NCI-H1694 treated with DMSO at 0.1 percent for 48 hours (cell line): ENCODE results near the gene PRM1.

Source experiments
- DNase-seq: peaks from one replicate; lab custom pipeline; 2025; lab: John Stamatoyannopoulos, UW

The PRM1 gene

GRCh38 chr16:11253995-11254912, 26.9 kb downstream of the PRM1 start:
- no peak for DNase-seq

DNA sequence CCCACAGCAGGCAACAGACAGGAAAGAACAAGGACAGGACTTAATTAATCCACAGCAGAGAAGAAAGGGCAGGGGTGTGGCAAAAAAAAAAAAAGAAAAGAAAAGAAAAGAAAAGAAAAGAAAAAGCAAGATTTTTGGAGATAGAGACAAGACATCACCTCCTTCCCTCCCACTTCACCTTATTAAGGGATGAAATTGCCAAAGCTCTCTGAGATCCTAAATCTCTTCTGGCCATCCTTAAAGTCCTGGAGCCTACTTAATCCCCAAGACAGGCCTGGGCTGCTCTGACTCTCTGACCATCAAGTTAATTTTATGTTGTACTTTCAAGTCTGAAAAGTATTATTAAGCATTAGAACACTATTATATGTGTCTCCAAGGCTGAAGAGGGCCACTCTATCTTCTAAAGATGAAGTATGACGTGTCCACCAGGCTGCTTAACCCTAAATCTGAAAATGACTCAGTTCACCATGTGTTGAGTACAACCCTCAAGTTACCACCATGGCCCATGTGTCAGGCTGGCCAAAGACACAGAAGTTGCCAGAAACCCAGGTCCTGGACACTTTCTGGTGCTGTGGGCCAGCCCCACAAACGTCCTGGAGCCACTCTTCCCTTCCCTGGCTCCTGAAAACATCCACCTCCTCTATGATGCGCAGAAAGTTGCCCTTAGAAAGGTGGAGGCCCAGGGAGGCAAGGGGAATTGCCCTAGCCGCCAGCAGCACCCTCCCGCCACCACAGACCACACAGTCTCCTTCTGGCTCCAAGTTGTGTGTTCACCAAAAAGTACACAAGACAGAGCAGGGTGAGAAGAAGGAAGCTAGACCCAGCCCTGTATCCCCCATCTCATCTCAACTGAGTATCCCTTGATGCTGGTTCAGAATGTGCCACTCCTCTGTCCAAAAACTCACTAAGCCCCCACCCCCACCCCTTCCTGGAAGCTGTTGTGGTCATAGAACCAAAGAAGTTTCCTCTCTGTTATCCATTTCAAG, 27.8 kb downstream of the PRM1 start:
- DNase-seq = no peak

DNA sequence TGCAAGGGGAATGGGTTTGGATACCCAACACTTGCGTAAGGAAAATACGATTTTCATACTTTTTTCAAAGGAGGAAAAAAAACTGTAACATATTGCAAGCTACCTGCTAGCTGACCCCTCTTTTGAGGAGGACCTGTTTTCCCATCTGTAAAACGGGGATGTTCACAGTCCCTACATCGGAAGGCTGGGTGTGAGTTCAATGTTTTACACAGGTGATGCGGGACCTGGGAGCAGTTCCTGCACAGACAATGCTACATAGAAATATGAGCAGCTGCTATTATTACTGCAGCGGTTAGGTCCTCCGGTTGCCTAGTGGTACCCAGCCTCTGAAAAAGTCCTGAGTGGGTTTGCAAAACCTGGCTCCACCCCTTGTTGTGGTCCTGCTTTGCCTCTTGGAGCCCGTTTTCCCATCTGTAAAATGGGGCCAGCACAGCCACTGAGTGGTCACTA, 28.6 kb downstream of the PRM1 start:
- no peak for DNase-seq

DNA sequence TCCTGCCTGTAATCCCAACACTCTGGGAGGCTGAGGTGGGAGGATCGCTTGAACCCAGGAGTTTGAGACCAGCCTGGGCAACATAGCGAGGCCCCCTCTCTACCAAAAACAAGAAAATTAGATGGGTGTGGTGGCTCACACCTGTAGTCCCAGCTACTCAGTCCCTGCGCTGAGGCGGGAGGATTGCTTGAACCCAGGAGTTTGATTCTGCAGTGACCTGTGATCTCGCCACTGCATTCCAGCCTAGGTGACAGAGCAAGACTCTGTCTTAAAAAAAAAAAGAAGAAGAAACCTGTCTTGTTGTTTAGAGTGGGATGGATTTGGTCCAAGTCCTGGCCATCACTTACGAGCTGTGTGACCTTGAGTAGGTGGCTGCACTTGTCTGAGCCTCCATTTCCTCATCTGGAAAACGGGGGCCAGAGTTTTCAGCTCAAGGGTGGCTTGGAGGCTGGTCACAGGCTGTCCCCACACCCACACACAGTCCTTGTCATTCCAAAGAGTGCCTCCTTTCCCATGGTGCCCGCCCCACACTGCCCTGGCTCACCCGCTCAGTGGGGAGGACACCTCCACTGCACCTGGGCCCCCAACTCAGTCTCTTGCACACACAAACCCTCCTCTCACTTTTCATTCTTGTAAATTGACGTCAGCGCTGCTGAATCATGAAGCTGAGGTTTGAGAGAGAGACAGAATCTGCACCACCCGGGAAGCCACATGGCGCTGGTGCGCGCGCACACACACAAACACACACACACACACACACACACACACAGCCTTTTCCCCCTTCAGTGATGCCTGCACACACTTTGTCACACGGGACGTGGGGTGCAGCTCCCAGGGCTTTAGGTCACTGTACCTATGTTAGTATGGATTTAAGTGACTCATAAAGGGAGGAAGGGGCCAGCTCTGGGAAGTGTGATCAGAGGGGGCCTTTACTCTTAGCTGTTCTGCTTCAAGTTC, 29.3 kb downstream of the PRM1 start:
- no peak for DNase-seq

GRCh38 chr16:11250786-11251524, 30.2 kb downstream of the PRM1 start:
- DNase-seq = no peak

GRCh38 chr16:11250091-11250785, 30.9 kb downstream of the PRM1 start:
- no peak for DNase-seq

DNA sequence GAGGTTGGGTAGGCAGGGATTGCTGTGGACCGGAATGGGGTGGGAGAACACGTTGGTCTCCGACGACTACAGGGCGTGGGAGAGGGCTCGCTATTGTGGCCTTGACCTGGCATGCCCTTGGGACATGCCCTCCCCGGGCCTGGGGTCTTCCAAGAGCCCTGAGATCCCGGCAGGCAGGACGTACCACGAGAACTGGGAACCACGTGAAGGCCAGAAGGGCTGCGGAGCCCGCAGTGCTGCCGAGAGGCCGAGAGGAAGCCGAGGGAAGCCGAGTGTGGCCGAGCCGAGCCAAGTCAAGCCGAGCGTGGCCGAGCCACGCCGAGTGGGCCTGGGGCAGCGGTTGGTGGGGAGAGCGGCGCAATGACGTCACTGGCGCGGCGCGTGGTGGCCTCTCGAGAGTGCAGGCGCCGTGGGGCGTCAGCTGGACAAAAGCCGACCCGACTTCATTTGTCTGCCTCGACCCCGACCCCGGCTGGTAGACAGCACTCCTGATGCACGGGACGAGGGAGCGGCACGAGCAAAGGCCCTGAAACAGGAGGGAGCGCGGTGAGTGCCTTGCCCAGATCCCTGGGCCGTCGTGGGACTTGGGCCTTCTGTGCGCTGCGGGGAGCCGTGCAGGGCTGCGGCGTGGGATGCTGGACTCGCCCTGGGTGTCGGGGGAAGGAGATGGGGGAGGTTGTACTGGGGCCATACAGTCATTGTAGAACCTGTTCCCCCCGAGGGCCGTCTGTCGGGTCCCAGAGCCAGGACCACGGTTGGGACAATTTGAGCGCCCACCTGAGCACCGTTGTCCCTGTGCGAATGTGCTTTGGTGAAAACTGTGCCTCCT, 31.7 kb downstream of the PRM1 start:
- DNase-seq = no peak

- DNase-seq = peak; percentile 23
These were observed 33.0 kb downstream of the PRM1 start for GRCh38 chr16:11248133-11248532.

GRCh38 chr16:11245988-11246387, 35.1 kb downstream of the PRM1 start:
- no peak for DNase-seq

DNA sequence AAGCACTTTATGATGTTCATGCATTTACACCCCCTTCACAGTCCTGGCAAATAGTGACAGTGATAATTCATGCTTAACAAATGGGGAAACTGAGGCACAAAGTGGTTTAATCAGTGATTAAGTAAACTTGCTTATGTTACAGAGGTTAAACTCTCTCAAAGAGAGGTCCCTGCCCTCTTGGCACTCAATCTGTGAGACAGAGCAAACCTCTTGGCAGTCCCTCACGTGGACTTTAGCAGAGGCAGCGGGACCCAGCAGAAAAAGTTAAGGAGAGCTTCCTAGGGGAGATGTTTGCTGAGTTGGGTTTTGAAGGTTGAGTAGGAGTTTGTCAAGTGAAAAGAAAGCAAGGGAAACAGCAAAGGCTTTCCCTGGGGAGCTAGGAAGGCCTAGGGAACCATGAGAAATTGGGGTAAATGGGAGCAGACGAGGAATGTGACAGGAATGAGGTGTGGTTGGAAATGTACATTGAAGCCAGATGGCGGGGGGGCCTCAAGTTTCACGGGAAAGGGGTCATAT, 35.9 kb downstream of the PRM1 start:
- DNase-seq = no peak

- DNase-seq = peak; percentile 51
These were observed 38.5 kb downstream of the PRM1 start for GRCh38 chr16:11242658-11243057.

DNA sequence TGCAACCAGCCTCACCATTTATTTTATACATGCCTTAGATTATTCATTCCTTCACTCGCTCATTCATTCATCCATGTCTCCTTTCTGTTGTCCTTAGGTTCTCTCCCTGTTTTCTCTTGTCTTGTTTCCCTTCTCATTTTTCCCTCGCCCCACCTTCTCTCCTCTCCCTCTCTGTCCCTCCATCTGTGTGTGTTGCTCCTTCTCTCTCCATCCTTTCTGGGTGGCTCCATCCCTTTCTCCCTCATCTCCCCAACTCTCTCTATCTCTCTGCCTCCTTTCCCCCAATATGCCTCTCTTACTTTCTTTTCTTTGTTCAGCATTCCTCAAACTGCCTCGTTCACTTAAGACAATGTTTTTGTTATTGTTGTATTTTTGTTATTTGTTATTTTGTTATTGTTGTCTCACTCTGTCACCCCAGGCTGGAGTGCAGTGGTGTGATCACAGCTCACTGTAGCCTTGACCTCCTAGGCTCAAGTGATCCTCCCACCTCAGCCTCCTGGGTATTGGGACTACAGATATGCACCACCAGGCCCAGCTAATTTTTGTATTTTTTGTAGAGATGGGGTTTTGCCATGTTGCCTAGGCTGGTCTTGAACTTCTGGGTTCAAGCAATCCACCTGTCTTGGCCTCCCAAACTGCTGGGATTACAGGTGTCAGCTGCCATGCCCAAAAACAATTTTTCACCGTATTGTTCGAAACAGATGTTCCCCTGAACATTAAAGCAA, 39.5 kb downstream of the PRM1 start:
- DNase-seq = no peak

DNA sequence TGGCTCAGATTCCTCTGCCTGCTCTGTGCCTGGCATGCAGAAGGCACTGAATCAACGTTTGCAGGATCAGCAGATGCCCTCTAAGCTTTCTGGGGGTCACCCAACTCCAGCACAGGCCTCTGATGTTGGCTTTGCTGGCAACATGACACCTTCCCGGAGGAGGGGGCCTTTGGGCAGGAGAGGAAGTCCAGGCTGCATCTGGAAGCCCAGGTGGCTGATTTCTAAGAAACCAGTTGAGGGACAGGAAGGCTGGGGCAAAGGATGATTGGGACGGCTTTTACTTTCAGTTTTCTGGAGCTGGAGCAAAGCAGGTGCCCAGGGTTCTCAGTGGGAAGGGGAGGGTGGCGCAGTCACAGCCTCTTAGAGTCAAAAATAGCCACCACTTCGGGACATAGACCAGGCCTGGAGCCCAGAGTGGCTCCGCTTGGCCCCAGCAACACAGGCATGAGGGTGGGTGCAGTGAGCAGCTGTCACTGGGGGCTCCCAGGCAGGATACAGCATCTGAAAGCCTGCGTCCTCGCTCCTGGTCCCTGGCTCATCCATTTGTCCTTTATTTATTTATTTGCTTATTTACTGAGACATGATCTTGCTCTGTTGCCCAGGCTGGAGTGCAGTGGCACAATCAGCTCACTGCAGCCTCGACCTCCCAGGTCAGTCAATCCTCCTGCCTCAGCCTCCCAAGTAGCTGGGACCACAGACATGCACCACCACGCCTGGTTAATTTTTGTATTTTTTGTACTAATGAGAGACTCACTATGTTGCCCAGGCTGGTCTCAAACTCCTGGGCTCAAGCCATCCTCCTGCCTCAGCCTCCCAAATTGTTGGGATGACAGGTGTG, 40.3 kb downstream of the PRM1 start:
- DNase-seq = no peak

DNA sequence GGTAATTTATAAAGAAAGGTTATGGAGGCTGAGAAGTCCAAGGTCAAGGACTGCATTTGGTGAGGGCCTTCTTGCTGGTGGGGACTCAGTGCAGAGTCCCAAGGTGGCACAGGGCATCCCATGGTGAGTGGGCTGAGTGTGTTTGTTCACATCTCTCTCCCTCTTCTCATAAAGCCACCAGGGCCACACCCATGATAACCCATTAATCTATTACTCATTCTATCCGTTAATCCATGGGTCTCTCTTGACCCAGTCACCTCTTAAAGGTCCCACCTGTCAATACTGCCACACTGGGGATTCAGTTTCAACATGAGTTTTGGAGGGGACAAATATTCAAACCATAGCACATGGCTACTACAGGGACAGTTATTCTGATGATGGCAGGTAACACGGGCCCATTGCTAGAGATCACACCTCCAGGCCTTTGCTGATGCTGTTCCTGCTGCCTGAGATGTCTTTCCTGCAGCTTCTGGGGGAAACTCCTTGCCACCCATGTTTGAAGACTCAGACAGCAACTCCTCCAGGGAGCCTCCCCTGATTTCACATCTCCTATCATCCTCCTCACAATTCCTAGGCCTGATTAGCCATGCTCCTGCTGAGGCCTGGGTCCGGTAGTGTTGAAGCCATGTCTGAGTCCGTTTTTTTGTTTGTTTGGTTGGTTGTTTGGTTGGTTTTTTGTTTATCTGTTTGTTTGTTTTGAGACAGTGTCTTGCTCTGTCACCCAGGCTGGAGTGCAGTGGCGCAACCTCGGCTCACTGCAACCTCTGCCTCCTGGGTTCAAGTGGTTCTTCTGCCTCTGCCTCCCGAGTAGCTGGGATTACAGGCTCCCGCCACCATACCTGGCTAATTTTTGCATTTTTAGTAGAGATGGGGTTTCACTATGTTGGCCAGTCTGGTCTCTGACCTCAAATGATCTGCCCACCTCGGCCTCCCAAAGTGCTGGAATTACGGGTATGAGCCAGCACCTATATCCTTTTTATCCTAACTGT, 41.2 kb downstream of the PRM1 start:
- no peak for DNase-seq

- no peak for DNase-seq
These were observed 42.6 kb downstream of the PRM1 start for GRCh38 chr16:11238272-11239202.
